C4-2B (cell line): ENCODE results near the gene SEMA5B.

Experiments
- CTCF ChIP-seq: fragments of 450-650 bp; conservative IDR thresholded peaks from 2 replicates; pipeline ENCODE4 v1.5.1; 2017; ENCODE audit warnings: mild to moderate bottlenecking
- ZFX ChIP-seq: fragments of 450-650 bp; IDR thresholded peaks from 2 replicates; pipeline ENCODE4 v1.6.1; 2017

- TF ChIP-seq CTCF (no peak), ZFX (no peak)
These were observed 83.8 kb downstream of the SEMA5B start for GRCh38 chr3:122943828-122944190.
